HepG2 (cell line): ENCODE measurements around the gene CCDC30. TPM values are rescaled to one million over a fixed set of nuclear protein-coding genes. Genes with fewer than 3 reads are reported as not detected.

Experiments used
- ATAC-seq: fragments of 200-7000 bp; cut with Tn5 transposase; 3 replicates; pipeline ENCODE4 v1.9.1; 2020; ENCODE audit warnings: mild to moderate bottlenecking, moderate library complexity
- BruUV-seq: library from RNA; stranded (reverse); fragments of 400-500 nt; replicated peaks from 2 replicates; lab custom pipeline; 2021; lab: Mats Ljungman, UMichigan
- CTCF ChIA-PET: fragments of 300-600 bp; formaldehyde crosslinking; extraction: SDS; loops from one replicate; lab custom pipeline; 2021; ENCODE audit warnings: low total read pairs, inconsistent platforms, low intra/inter-chr PET ratio; lab: Yijun Ruan, JAX
- POLR2A ChIA-PET: fragments of 350-600 bp; sonication (Branson Sonifier 250); formaldehyde crosslinking; loops from one replicate; lab custom pipeline; 2020; ENCODE audit warnings: antibody characterized with exemption, inconsistent platforms; lab: Yijun Ruan, JAX
- DNase-seq: peaks from one replicate; pipeline ENCODE4 v3.0.0-alpha.2; 2015; ENCODE audit warnings: low spot score
- FAIRE-seq: peaks from 3 replicates; lab custom pipeline; 2011; peaks lifted over from hg19 to GRCh38; lab: Jason Lieb, UNC
- H2AFZ ChIP-seq: one replicate; pipeline ENCODE4 v1.6.1; 2011; ENCODE audit warnings: low read length, inconsistent platforms
- H3K27ac ChIP-seq: fragments of 300-600 bp; 3 replicates; pipeline ENCODE4 v1.8.0; 2011; ENCODE audit warnings: mixed run types, mild to moderate bottlenecking, mixed read lengths, low read length, inconsistent platforms; ENCODE audit not compliant: insufficient read depth; ENCODE audit errors: extremely low read length
- H3K27me3 ChIP-seq, 2 experiments: fragments of 200-600 bp in 1 of 2; 2 replicates in 1 of 2; 3 replicates in 1 of 2; pipeline versions ENCODE4 v1.6.0 to v1.8.0; 2011; ENCODE audit warnings: low read length in 2 of 2, mild to moderate bottlenecking in 2 of 2, moderate library complexity in 2 of 2, inconsistent platforms in 1 of 2; ENCODE audit not compliant: insufficient read depth in 2 of 2, control insufficient read depth in 1 of 2
- H3K36me3 ChIP-seq, 2 experiments: fragments of 200-600 bp in 1 of 2; replicated peaks in 1 of 2; 2 replicates in 1 of 2; 3 replicates in 1 of 2; pipeline versions ENCODE4 v1.5.1 to v1.8.0; 2011; ENCODE audit warnings: low read length in 2 of 2, inconsistent platforms in 1 of 2; ENCODE audit not compliant: insufficient read depth in 2 of 2, control insufficient read depth in 1 of 2
- H3K4me1 ChIP-seq: 2 replicates; pipeline ENCODE4 v1.5.1; 2012; ENCODE audit warnings: low read length, inconsistent platforms; ENCODE audit not compliant: insufficient read depth
- H3K4me2 ChIP-seq: 2 replicates; pipeline ENCODE4 v1.6.0; 2011; ENCODE audit warnings: low read depth, low read length, inconsistent platforms
- H3K4me3 ChIP-seq, 3 experiments: fragments of 200-600 bp in 1 of 3; sonication (generic), shearing (Covaris generic) in 1 of 3; replicated peaks in 1 of 3; 2 replicates each; pipeline ENCODE4 v1.5.1; 2011 to 2016; ENCODE audit warnings: low read length in 3 of 3, inconsistent platforms in 2 of 3, low read depth in 2 of 3, mild to moderate bottlenecking in 2 of 3, control low read depth in 1 of 3, mixed read lengths in 1 of 3; ENCODE audit not compliant: insufficient read depth in 1 of 3
- H3K79me2 ChIP-seq: one replicate; pipeline ENCODE4 v1.6.1; 2011; ENCODE audit warnings: low read length, inconsistent platforms; ENCODE audit not compliant: insufficient read depth
- H3K9ac ChIP-seq: 2 replicates; pipeline ENCODE4 v1.6.0; 2011; ENCODE audit warnings: mild to moderate bottlenecking, low read depth, low read length, inconsistent platforms; ENCODE audit not compliant: insufficient read depth
- H3K9me3 ChIP-seq: 2 replicates; pipeline ENCODE4 v1.5.1; 2012; ENCODE audit warnings: mild to moderate bottlenecking, low read length
- H4K20me1 ChIP-seq: 2 replicates; pipeline ENCODE4 v1.6.0; 2011; ENCODE audit warnings: inconsistent platforms, mild to moderate bottlenecking, low read length, moderate library complexity; ENCODE audit not compliant: insufficient read depth
- FOXA3 ChIP-seq: IDR thresholded peaks from 2 replicates; pipeline ENCODE4 v1.6.1; 2016; ENCODE audit warnings: missing genetic modification reagents, missing compliant biosample characterization
- IRF9 ChIP-seq: sonication (generic); formaldehyde crosslinking; IDR thresholded peaks from 2 replicates; pipeline ENCODE4 v1.8.0; 2022; ENCODE audit warnings: missing genetic modification reagents, mild to moderate bottlenecking, borderline replicate concordance
- JUNB ChIP-seq: sonication (generic); formaldehyde crosslinking; IDR thresholded peaks from 2 replicates; pipeline ENCODE4 v1.8.0; 2022; ENCODE audit warnings: missing genetic modification reagents, mild to moderate bottlenecking, borderline replicate concordance
- KAT8 ChIP-seq: IDR thresholded peaks from 2 replicates; pipeline ENCODE4 v1.6.1; 2016; ENCODE audit warnings: missing genetic modification reagents, missing compliant biosample characterization
- KLF11 ChIP-seq: IDR thresholded peaks from 2 replicates; pipeline ENCODE4 v1.6.1; 2016; ENCODE audit warnings: missing compliant biosample characterization
- KLF6 ChIP-seq: IDR thresholded peaks from 2 replicates; pipeline ENCODE4 v1.8.0; 2016; ENCODE audit warnings: missing biosample characterization, missing genetic modification reagents
- RAD51 ChIP-seq: fragments of 450-650 bp; IDR thresholded peaks from 2 replicates; pipeline ENCODE4 v1.6.1; 2016; ENCODE audit warnings: borderline replicate concordance
- ZMYM3 ChIP-seq: sonication (generic); formaldehyde crosslinking; IDR thresholded peaks from 2 replicates; pipeline ENCODE4 v1.5.1; 2020; ENCODE audit warnings: mild to moderate bottlenecking, missing genetic modification reagents
- ZNF205 ChIP-seq: IDR thresholded peaks from 2 replicates; pipeline ENCODE4 v1.6.1; 2018; ENCODE audit warnings: missing biosample characterization, missing genetic modification reagents
- ZNF563 ChIP-seq: sonication (generic); formaldehyde crosslinking; IDR thresholded peaks from 2 replicates; pipeline ENCODE4 v1.8.0; 2022; ENCODE audit warnings: mild to moderate bottlenecking, moderate library complexity, missing genetic modification reagents
- ZNF652 ChIP-seq: IDR thresholded peaks from 2 replicates; pipeline ENCODE4 v1.6.1; 2016; ENCODE audit warnings: low read depth, borderline replicate concordance
- ZNF709 ChIP-seq: sonication (generic); formaldehyde crosslinking; IDR thresholded peaks from 2 replicates; pipeline ENCODE4 v1.5.0; 2020; ENCODE audit warnings: mild to moderate bottlenecking, missing genetic modification reagents
- WGBS: methylation state at CpG from one replicate; pipeline ENCODE4 v1.1.6; 2017; ENCODE audit warnings: low lambda C conversion rate; 5-methylcytosine and 5-hydroxymethylcytosine counted together
- in situ Hi-C: cut with HindIII; loops from 2 replicates; pipeline ENCODE4 v1.10.0; 2017; ENCODE audit warnings: low pct_unique_long_range_greater_than_20kb; ENCODE audit not compliant: extremely low pct_ligation_motif_present
- intact Hi-C: fragments of 100-400 bp; cut with micrococcal nuclease; formaldehyde crosslinking; loops from one replicate; pipeline ENCODE4 v1.10.0; 2022; ENCODE audit not compliant: unreplicated experiment
- polyA plus RNA-seq, 8 experiments: library from polyadenylated mRNA; depleted of rRNA in 3 of 8; stranded (reverse) in 7 of 8; unstranded in 1 of 8; fragments of >200 nt; fragmentation: Illumina TruSeq in 4 of 8; extraction: Trizol in 4 of 8; gene quantifications; 2 replicates each; pipeline versions ENCODE4 v1.2.1 to v1.2.3, GENCODE V29; 2011 to 2016; ENCODE audit warnings: low read depth in 4 of 8, missing spikeins in 1 of 8, mixed read lengths in 1 of 8; ENCODE audit not compliant: insufficient read depth in 1 of 8
- total RNA-seq, 5 experiments: library from RNA; depleted of rRNA; stranded (reverse); fragments of >200 nt; fragmentation: Illumina TruSeq; extraction: Trizol; gene quantifications; 2 replicates each; pipeline ENCODE4 v1.2.3, GENCODE V29; 2016; ENCODE audit warnings: low read depth in 1 of 5
- TF ChIP-seq, protein P1 (sequence below): sonication (generic); formaldehyde crosslinking; IDR thresholded peaks from 2 replicates; pipeline ENCODE4 v1.5.0; 2020; ENCODE audit warnings: missing genetic modification reagents
- TF ChIP-seq, protein P2 (sequence below): sonication (generic); formaldehyde crosslinking; IDR thresholded peaks from 2 replicates; pipeline ENCODE4 v1.9.0; 2021; ENCODE audit warnings: missing genetic modification reagents, mild to moderate bottlenecking, borderline replicate concordance

Gene CCDC30
- total and polyA plus RNA-seq, 2 of the 13 experiments (the other 11 are each of a cell fraction or from before 2014, with no cell fraction given): 0.25 to 0.77 TPM

DNA sequence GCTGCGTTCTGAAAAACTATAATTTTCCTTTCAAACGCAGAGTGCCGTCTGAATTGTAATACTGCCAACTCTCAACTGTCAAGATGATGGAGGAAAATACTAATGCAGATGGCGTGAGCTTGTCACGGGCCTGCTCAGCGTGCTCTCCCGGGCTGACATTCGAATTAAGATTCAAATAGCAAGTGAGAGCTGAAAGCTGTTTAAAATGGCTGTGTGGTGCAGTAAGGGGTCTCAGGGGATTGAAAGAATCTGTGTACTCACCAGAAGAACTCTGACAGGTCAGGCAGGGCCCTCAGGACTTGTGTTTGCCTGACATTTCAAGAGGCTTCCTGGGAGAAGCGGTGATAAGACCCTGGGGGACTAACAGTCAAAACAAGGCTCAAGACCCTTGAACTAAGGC lies 40.3 kb upstream of the CCDC30 start:
- peaks cover 0 to 18% of the 10 kb centered on the region in 2 experiments; a peak in 1 of 5 replicates for H3K27me3 ChIP-seq
- BruUV-seq: no TSS peak
- no peaks in the 10 kb centered on the region for H3K36me3 ChIP-seq
- FAIRE-seq (no peak), ATAC-seq (no peak), DNase-seq (no peak)
- H3K9ac ChIP-seq: no peak overlapping the region
- H3K4me3 ChIP-seq: no peak overlapping the region
- intact Hi-C loops (no loop called here), in situ Hi-C loops (no loop called here)
- H4K20me1 ChIP-seq: no peaks in the 10 kb centered on the region
- WGBS: 42% methylated on average over 8 of the region's 9 CpGs
- no peaks in the 10 kb centered on the region for H3K79me2 ChIP-seq
- ChIA-PET CTCF (no interaction called here), POLR2A (no interaction called here)
- H3K4me2 ChIP-seq: no peak overlapping the region
- H3K27ac ChIP-seq: no peak overlapping the region
- H3K9me3 ChIP-seq: no peaks in the 10 kb centered on the region
- TF ChIP-seq KLF11 (CRISPR knock-in tag): no peak
- TF ChIP-seq ZNF205: no peak
- TF ChIP-seq ZNF563: no peak
- TF ChIP-seq RAD51: no peak
- H3K4me1 ChIP-seq: no peaks in the 10 kb centered on the region
- H2AFZ ChIP-seq: no peak overlapping the region

GRCh38 chr1:42423681-42424080 lies 39.4 kb upstream of the CCDC30 start:
- ChIA-PET POLR2A (no interaction called here), CTCF (no interaction called here)
- H2AFZ ChIP-seq: no peak overlapping the region
- H3K4me3 ChIP-seq: no peak overlapping the region
- 44% methylated on average over 3 of the region's 3 CpGs for WGBS
- H3K79me2 ChIP-seq: no peaks in the 10 kb centered on the region
- peaks cover 0 to 18% of the 10 kb centered on the region in 2 experiments; a peak in 1 of 5 replicates for H3K27me3 ChIP-seq
- no peak for ATAC-seq
- H3K36me3 ChIP-seq: no peaks in the 10 kb centered on the region
- FAIRE-seq: no peak
- BruUV-seq: no TSS peak
- DNase-seq: no peak
- no peaks in the 10 kb centered on the region for H3K4me1 ChIP-seq
- TF ChIP-seq, protein P1, sequence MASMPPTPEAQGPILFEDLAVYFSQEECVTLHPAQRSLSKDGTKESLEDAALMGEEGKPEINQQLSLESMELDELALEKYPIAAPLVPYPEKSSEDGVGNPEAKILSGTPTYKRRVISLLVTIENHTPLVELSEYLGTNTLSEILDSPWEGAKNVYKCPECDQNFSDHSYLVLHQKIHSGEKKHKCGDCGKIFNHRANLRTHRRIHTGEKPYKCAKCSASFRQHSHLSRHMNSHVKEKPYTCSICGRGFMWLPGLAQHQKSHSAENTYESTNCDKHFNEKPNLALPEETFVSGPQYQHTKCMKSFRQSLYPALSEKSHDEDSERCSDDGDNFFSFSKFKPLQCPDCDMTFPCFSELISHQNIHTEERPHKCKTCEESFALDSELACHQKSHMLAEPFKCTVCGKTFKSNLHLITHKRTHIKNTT (CRISPR knock-in tag): no peak
- TF ChIP-seq, protein P2, sequence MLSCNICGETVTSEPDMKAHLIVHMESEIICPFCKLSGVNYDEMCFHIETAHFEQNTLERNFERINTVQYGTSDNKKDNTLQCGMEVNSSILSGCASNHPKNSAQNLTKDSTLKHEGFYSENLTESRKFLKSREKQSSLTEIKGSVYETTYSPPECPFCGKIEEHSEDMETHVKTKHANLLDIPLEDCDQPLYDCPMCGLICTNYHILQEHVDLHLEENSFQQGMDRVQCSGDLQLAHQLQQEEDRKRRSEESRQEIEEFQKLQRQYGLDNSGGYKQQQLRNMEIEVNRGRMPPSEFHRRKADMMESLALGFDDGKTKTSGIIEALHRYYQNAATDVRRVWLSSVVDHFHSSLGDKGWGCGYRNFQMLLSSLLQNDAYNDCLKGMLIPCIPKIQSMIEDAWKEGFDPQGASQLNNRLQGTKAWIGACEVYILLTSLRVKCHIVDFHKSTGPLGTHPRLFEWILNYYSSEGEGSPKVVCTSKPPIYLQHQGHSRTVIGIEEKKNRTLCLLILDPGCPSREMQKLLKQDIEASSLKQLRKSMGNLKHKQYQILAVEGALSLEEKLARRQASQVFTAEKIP (CRISPR knock-in tag): no peak
- TF ChIP-seq JUNB (CRISPR knock-in tag): no peak
- TF ChIP-seq FOXA3 (CRISPR knock-in tag): no peak
- TF ChIP-seq IRF9 (CRISPR knock-in tag): no peak
- TF ChIP-seq KLF6: no peak
- no peak for TF ChIP-seq KAT8 (CRISPR knock-in tag)
- TF ChIP-seq ZNF652 (CRISPR knock-in tag): no peak
- TF ChIP-seq ZNF709: no peak
- no peak for TF ChIP-seq ZMYM3 (CRISPR knock-in tag)
- no peaks in the 10 kb centered on the region for H4K20me1 ChIP-seq
- H3K9me3 ChIP-seq: no peaks in the 10 kb centered on the region
- intact Hi-C loops: no loop called here
- H3K27ac ChIP-seq: no peak overlapping the region
- H3K4me2 ChIP-seq: no peak overlapping the region
- in situ Hi-C loops: no loop called here
- H3K9ac ChIP-seq: no peak overlapping the region
